Right ventricle myocardium superior (tissue), 1 donor: ENCODE measurements around the gene ZNF420. TPM values are rescaled to one million over a fixed set of nuclear protein-coding genes. Genes with fewer than 3 reads are reported as not detected.
A peak's percentile ranks its signal among the peaks of the same experiment; 100 is the strongest.

Experiments
- ATAC-seq: fragments of 200-7000 bp; cut with Tn5 transposase; one replicate; pipeline ENCODE4 v1.9.1; 2020; ENCODE audit warnings: mild to moderate bottlenecking; ENCODE audit not compliant: poor library complexity
- DNase-seq: peaks from one replicate; pipeline ENCODE4 v3.0.0-alpha.2; 2020
- intact Hi-C: fragments of 100-400 bp; cut with DNase I; formaldehyde crosslinking; loops from one replicate; pipeline ENCODE4 v1.11.2; 2022
- total RNA-seq: library from RNA; stranded (reverse); fragmentation: NEBNext Ultra II Directional; extraction: Animal tissue kit (Norgen Biotek cat#: 25700); gene quantifications from one replicate; pipeline ENCODE4 v1.2.1, GENCODE V29; 2021
- donor health status: DM: no; HTN: yes; CAD: no; lungs with severe emphysema.

ZNF420 gene
- total RNA-seq, 1 donor from 2014 or later, result 8.5 TPM

DNA sequence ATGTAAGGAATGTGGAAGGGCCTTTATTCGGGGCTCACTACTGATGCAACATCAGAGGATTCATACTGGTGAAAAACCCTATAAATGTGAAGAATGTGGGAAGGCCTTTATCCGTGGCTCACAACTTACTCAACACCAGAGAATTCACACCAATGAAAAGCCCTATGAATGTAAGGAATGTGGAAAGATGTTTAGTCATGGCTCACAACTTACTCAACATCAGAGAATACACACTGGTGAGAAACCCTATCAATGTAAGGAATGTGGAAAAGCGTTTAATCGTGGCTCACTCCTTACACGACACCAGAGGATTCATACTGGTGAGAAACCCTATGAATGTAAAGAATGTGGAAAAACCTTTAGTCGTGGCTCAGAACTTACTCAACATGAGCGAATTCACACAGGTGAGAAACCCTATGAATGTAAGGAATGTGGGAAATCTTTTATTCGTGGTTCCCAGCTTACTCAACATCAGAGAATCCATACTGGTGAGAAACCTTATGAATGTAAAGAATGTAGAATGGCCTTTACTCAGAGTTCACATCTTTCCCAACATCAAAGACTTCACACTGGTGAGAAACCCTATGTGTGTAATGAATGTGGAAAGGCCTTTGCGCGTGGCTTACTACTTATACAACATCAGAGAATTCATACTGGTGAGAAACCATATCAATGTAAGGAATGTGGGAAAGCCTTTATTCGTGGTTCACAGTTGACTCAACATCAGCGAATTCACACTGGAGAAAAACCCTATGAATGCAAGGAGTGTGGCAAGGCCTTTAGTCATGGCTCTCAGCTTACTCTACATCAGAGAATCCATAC is 50.0 kb downstream of the ZNF420 start:
- DNase-seq, result no peak
- intact Hi-C loops, result no loop called here
- no peak for ATAC-seq

GRCh38 chr19:37128821-37129177 is 50.6 kb downstream of the ZNF420 start:
- no peak for ATAC-seq
- DNase-seq, result no peak
- intact Hi-C loops, result no loop called here

GRCh38 chr19:37136111-37136510 is 57.9 kb downstream of the ZNF420 start:
- no peak for ATAC-seq
- intact Hi-C loops, result no loop called here
- DNase-seq, result no peak

- intact Hi-C loops, result no loop called here
- ATAC-seq (no peak), DNase-seq (no peak)
Measured at GRCh38 chr19:37148214-37148613, 70.0 kb downstream of the ZNF420 start.

GRCh38 chr19:37160153-37160552 is 81.9 kb downstream of the ZNF420 start:
- ATAC-seq (no peak), DNase-seq (no peak)
- intact Hi-C loops, result no loop called here

- ATAC-seq, result no peak
- no peak for DNase-seq
Measured at GRCh38 chr19:37165635-37166034, 87.4 kb downstream of the ZNF420 start.

DNA sequence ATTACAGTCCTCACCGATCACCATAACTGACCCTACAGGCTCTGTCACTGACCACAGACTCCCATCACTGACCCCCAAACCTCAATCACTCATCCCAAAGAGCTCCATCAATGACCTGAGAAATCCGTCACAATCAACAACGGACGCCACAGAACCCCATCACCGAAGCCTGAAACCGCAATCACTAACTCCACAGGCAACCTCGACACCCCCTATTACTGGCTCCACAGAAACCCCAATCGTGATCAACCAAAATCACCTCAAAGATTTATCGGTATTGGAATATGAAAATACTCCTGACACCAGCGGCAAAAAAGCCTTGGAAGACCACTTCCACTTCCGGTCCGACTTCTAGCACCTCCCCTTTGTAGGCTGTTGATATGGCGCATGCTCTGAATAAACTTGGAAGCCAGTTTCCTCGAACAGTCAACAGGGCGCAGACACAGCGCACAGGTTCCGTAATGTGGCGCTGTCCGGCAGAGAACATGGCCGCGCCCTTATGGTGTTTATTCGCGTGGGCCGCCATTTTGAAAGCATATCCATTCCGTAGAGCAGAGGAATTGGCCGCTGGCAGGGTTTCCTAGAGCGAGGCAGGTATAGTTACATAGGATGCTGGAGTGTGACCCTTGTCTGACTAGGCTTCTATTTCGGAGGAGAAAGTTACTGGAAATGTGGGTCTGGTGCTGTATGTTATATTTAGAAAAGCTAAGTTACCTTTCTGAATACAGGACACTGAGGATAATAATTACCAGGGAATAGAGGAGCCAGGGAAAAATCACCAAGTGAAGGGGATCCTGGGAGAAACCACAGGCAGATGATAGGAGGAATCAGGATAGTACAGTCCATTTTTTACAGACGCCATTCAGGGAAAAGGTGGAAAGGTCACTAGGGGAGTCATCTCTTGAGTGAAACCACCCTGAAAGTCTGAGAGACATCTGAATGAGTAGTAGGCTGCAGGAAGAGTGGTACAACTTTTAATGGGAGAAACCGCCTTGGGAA is 94.4 kb downstream of the ZNF420 start, which contains the start of gene ZNF585A:
TSS of gene ZNF585A (minus strand) at position 328 of the 999 bp plus-strand sequence. CDS start 2,785 bp downstream, outside the sequence.
- peak; percentile 94 for DNase-seq
- peak; percentile 100 for ATAC-seq
- intact Hi-C loops, result no loop called here

More at GRCh38 chr19:37165635-37166034, 87.4 kb downstream of the ZNF420 start:
- intact Hi-C loops, result no loop called here

Other genes with a start within 250 kb of the ZNF420 start
- 9.8 TPM for gene ZNF790, start 240.0 kb upstream of the ZNF420 start, total RNA-seq
- 2.4 TPM for gene ZNF345, start 227.6 kb upstream of the ZNF420 start, total RNA-seq
- gene ZNF829, start 162.1 kb upstream of the ZNF420 start, total RNA-seq, result 1.8 TPM
- gene ZNF568, start 162.1 kb upstream of the ZNF420 start, total RNA-seq, result 7.2 TPM
- 10.3 TPM for gene ZNF585A, start 94.3 kb downstream of the ZNF420 start, total RNA-seq
- gene ZNF585B, start 132.1 kb downstream of the ZNF420 start, total RNA-seq, result 10.2 TPM
- 9.9 TPM for gene ZNF383, start 139.8 kb downstream of the ZNF420 start, total RNA-seq